SK-N-SH treated with all-trans-retinoic acid at 6 μM for 48 hours (cell line): ENCODE data around the gene SDR9C7.

Experiments used
- ARNTL ChIP-seq: fragments of 450-650 bp; formaldehyde crosslinking; IDR thresholded peaks from 2 replicates; pipeline ENCODE4 v1.5.0; 2020; ENCODE audit warnings: low read depth, mild to moderate bottlenecking, moderate library complexity, borderline replicate concordance
- BACH2 ChIP-seq: fragments of 250-450 bp; sonication (Bioruptor Pico); IDR thresholded peaks from 2 replicates; pipeline ENCODE4 v1.9.0; 2021; ENCODE audit warnings: mild to moderate bottlenecking, borderline replicate concordance
- CSDC2 ChIP-seq: fragments of 250-450 bp; sonication (Bioruptor Pico); IDR thresholded peaks from 2 replicates; pipeline ENCODE4 v1.5.0; 2020; ENCODE audit warnings: mild to moderate bottlenecking, moderate library complexity
- GLIS3 ChIP-seq: fragments of 250-450 bp; sonication (Bioruptor Pico); IDR thresholded peaks from 2 replicates; pipeline ENCODE4 v1.5.0; 2020; ENCODE audit warnings: mild to moderate bottlenecking, moderate library complexity
- ISL1 ChIP-seq: fragments of 250-450 bp; sonication (Bioruptor Pico); IDR thresholded peaks from 2 replicates; pipeline ENCODE4 v2.1.2; 2022; ENCODE audit warnings: mild to moderate bottlenecking, moderate library complexity
- TCF4 ChIP-seq: fragments of 250-450 bp; sonication (Bioruptor Pico); IDR thresholded peaks from 2 replicates; pipeline ENCODE4 v1.8.0; 2021; ENCODE audit warnings: mild to moderate bottlenecking, moderate library complexity, borderline replicate concordance
- TOX ChIP-seq: fragments of 250-450 bp; sonication (Bioruptor Pico); IDR thresholded peaks from 2 replicates; pipeline ENCODE4 v1.8.0; 2021; ENCODE audit warnings: mild to moderate bottlenecking, moderate library complexity, borderline replicate concordance
- ZFP30 ChIP-seq: fragments of 450-650 bp; formaldehyde crosslinking; IDR thresholded peaks from 2 replicates; pipeline ENCODE4 v1.5.0; 2022; ENCODE audit warnings: mild to moderate bottlenecking, moderate library complexity
- ZNF8 ChIP-seq: fragments of 450-650 bp; formaldehyde crosslinking; IDR thresholded peaks from 2 replicates; pipeline ENCODE4 v1.5.0; 2020; ENCODE audit warnings: mild to moderate bottlenecking, moderate library complexity
- TF ChIP-seq, protein P1 (sequence below): fragments of 250-450 bp; sonication (Bioruptor Pico); IDR thresholded peaks from 2 replicates; pipeline ENCODE4 v1.5.1; 2020; ENCODE audit warnings: low read depth, mild to moderate bottlenecking, moderate library complexity
- TF ChIP-seq, protein P2 (sequence below): fragments of 250-450 bp; sonication (Bioruptor Pico); IDR thresholded peaks from 2 replicates; pipeline ENCODE4 v1.8.0; 2020; ENCODE audit warnings: mild to moderate bottlenecking, moderate library complexity, borderline replicate concordance
- TF ChIP-seq, protein P3 (sequence below): fragments of 250-450 bp; sonication (Bioruptor Pico); IDR thresholded peaks from 2 replicates; pipeline ENCODE4 v1.5.0; 2020; ENCODE audit warnings: mild to moderate bottlenecking, moderate library complexity

DNA sequence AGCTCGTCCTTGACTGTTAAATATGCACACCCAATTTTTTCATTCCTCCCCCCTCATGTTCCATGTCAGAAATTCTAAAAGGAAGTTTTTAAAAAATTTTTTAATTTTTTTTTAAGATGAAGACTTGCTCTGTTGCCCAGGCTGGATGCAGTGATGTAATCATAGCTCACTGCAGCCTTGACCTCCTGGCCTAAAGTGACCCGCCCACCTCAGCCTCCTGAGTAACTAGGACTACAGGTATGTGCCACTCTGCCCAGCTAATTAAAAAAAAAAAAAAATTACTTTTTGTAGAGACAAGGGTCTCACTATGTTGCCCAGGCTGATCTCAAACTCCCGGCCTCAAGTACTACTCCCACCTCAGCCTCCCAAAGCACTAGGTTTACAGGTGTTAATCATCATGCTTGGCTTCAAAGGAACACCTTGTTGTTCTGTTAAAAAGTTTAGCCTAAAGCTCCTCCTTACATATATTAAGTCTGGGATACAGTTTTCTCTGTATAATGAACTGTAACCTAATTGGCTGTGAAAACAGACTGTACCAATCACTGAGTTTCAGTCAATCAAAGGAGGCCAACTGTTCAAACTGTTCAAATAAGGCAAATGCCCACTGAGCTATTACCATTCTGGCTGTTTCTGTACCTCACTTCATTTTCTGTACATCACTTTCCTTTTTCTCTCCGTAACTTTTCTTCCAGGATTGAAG, 17.8 kb downstream of the SDR9C7 start:
- TF ChIP-seq TCF4 (CRISPR knock-in tag), result no peak
- no peak for TF ChIP-seq TOX (CRISPR knock-in tag)
- TF ChIP-seq, protein P1, sequence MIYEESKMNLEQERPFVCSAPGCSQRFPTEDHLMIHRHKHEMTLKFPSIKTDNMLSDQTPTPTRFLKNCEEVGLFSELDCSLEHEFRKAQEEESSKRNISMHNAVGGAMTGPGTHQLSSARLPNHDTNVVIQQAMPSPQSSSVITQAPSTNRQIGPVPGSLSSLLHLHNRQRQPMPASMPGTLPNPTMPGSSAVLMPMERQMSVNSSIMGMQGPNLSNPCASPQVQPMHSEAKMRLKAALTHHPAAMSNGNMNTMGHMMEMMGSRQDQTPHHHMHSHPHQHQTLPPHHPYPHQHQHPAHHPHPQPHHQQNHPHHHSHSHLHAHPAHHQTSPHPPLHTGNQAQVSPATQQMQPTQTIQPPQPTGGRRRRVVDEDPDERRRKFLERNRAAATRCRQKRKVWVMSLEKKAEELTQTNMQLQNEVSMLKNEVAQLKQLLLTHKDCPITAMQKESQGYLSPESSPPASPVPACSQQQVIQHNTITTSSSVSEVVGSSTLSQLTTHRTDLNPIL (CRISPR knock-in tag), result no peak
- no peak for TF ChIP-seq CSDC2
- no peak for TF ChIP-seq ZNF8 (CRISPR knock-in tag)
- TF ChIP-seq ZFP30 (CRISPR knock-in tag), result no peak
- TF ChIP-seq, protein P2, sequence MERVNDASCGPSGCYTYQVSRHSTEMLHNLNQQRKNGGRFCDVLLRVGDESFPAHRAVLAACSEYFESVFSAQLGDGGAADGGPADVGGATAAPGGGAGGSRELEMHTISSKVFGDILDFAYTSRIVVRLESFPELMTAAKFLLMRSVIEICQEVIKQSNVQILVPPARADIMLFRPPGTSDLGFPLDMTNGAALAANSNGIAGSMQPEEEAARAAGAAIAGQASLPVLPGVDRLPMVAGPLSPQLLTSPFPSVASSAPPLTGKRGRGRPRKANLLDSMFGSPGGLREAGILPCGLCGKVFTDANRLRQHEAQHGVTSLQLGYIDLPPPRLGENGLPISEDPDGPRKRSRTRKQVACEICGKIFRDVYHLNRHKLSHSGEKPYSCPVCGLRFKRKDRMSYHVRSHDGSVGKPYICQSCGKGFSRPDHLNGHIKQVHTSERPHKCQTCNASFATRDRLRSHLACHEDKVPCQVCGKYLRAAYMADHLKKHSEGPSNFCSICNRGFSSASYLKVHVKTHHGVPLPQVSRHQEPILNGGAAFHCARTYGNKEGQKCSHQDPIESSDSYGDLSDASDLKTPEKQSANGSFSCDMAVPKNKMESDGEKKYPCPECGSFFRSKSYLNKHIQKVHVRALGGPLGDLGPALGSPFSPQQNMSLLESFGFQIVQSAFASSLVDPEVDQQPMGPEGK (CRISPR knock-in tag), result no peak
- TF ChIP-seq ISL1, result no peak
- no peak for TF ChIP-seq BACH2 (CRISPR knock-in tag)
- no peak for TF ChIP-seq GLIS3 (CRISPR knock-in tag)
- no peak for TF ChIP-seq ARNTL
- TF ChIP-seq, protein P3, sequence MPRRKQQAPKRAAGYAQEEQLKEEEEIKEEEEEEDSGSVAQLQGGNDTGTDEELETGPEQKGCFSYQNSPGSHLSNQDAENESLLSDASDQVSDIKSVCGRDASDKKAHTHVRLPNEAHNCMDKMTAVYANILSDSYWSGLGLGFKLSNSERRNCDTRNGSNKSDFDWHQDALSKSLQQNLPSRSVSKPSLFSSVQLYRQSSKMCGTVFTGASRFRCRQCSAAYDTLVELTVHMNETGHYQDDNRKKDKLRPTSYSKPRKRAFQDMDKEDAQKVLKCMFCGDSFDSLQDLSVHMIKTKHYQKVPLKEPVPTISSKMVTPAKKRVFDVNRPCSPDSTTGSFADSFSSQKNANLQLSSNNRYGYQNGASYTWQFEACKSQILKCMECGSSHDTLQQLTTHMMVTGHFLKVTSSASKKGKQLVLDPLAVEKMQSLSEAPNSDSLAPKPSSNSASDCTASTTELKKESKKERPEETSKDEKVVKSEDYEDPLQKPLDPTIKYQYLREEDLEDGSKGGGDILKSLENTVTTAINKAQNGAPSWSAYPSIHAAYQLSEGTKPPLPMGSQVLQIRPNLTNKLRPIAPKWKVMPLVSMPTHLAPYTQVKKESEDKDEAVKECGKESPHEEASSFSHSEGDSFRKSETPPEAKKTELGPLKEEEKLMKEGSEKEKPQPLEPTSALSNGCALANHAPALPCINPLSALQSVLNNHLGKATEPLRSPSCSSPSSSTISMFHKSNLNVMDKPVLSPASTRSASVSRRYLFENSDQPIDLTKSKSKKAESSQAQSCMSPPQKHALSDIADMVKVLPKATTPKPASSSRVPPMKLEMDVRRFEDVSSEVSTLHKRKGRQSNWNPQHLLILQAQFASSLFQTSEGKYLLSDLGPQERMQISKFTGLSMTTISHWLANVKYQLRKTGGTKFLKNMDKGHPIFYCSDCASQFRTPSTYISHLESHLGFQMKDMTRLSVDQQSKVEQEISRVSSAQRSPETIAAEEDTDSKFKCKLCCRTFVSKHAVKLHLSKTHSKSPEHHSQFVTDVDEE (CRISPR knock-in tag), result no peak
